ENCODE results near the gene NR6A1.

The NR6A1 gene

GRCh38 chr9:124803911-124804310 lies 32.8 kb upstream of the NR6A1 start:
- TF ChIP-seq ZFX (IDR thresholded peaks at IDR 0.05; ENCODE audit: borderline replicate concordance) = no peak
- TF ChIP-seq, protein P1, sequence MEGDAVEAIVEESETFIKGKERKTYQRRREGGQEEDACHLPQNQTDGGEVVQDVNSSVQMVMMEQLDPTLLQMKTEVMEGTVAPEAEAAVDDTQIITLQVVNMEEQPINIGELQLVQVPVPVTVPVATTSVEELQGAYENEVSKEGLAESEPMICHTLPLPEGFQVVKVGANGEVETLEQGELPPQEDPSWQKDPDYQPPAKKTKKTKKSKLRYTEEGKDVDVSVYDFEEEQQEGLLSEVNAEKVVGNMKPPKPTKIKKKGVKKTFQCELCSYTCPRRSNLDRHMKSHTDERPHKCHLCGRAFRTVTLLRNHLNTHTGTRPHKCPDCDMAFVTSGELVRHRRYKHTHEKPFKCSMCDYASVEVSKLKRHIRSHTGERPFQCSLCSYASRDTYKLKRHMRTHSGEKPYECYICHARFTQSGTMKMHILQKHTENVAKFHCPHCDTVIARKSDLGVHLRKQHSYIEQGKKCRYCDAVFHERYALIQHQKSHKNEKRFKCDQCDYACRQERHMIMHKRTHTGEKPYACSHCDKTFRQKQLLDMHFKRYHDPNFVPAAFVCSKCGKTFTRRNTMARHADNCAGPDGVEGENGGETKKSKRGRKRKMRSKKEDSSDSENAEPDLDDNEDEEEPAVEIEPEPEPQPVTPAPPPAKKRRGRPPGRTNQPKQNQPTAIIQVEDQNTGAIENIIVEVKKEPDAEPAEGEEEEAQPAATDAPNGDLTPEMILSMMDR (IDR thresholded peaks at IDR 0.05) = no peak
- H3K27ac ChIP-seq = no peak overlapping the region

GRCh38 chr9:124802426-124802825 lies 31.3 kb upstream of the NR6A1 start:
- TF ChIP-seq, protein P1 (IDR thresholded peaks at IDR 0.05) = no peak
- no peak for TF ChIP-seq ZFX (IDR thresholded peaks at IDR 0.05; ENCODE audit: borderline replicate concordance)
- no peak overlapping the region for H3K27ac ChIP-seq

GRCh38 chr9:124801356-124801755 lies 30.2 kb upstream of the NR6A1 start:
- TF ChIP-seq, protein P1 (IDR thresholded peaks at IDR 0.05) = no peak
- no peak for TF ChIP-seq ZFX (IDR thresholded peaks at IDR 0.05; ENCODE audit: borderline replicate concordance)
- no peak overlapping the region for H3K27ac ChIP-seq

GRCh38 chr9:124800306-124801259 lies 29.5 kb upstream of the NR6A1 start:
- TF ChIP-seq, protein P1 (IDR thresholded peaks at IDR 0.05) = no peak
- no peak for TF ChIP-seq ZFX (IDR thresholded peaks at IDR 0.05; ENCODE audit: borderline replicate concordance)
- no peak overlapping the region for H3K27ac ChIP-seq

DNA sequence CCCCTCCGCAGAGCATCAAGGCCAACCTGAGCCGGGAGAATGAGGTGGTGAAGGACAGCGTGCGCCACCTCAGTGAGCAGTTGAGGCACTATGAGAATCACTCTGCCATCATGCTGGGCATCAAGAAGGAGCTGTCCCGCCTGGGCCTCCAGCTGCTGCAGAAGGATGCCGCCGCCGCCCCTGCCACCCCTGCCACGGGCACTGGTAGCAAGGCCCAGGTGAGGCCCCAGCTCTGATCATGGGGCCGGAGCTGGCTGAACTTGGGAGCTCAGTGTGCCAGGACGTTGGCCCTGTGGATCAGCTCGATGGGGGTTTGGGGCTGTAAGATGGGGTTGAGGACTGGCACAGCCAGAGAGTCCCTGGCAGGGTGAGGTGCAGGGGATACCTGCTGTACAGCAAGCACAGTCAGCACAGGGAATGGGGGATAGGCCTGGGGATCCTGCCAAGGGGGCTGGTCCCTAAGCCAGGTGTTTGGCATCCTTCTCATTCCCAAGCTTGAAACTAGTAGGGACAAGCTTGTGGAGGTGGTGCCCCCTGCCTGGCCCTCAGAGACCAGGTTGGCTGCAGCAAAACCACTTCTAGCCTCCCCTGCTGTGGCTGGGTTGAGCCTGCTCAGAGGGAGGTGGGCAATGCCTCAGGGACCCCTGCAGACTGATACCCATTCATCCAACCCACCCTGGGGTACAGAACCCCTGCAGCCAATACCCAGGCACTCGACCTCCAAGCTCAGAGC lies 28.3 kb upstream of the NR6A1 start:
- TF ChIP-seq ZFX (IDR thresholded peaks at IDR 0.05; ENCODE audit: borderline replicate concordance) = no peak
- TF ChIP-seq, protein P1 (IDR thresholded peaks at IDR 0.05) = no peak
- no peak overlapping the region for H3K27ac ChIP-seq

DNA sequence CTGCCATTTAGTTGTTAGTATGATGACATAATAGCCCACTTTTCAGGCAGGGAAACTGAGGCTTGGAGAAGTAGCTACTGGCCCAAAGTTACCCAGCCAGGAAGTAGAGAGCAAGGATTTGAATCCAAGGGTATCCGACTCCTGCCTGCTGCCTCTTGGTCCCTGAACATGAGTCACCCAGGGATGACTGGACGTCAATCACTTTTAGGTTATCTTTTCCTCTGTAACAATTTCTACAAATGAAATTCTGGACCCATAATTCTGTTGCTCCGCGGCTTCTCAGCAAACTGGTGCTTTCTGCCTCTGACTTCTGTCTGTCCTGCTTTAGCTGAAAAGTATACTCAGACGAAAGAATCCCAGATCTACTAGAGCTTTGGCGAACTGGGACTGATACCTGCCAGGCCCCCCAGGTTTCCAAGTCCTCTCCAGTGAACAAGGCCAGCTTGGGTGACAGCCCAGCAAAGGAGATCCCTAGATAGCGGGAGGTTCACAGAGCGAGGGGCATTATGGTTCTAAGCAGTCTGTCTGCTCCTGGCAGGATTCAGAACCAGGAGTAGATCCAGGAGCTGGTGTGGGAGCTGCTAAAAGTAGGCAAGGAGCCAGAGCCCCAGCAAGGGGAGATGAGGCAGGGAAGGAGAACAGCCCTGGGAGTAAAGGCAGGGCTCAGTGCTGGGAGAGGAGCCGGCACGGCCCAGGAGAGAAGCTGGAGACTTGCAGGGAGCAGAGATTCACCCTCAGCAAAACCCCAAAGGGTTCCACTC lies 26.4 kb upstream of the NR6A1 start:
- H3K27ac ChIP-seq = no peak overlapping the region
- TF ChIP-seq ZFX (IDR thresholded peaks at IDR 0.05; ENCODE audit: borderline replicate concordance) = no peak
- TF ChIP-seq, protein P1 (IDR thresholded peaks at IDR 0.05) = no peak

Measured in 22Rv1 (cell line).